Left lung (tissue), 10 donors: ENCODE results near the gene FBXO40. TPM values are rescaled to one million over a fixed set of nuclear protein-coding genes. Genes with fewer than 3 reads are reported as not detected.

Source experiments
- ATAC-seq: fragments of 200-7000 bp; cut with Tn5 transposase; one replicate; pipeline ENCODE4 v1.9.1; 2020; ENCODE audit warnings: moderate library complexity
- DNase-seq, 4 donors: peaks; one replicate each; pipeline ENCODE4 v3.0.0-alpha.2; 2013 to 2020
- H3K27ac ChIP-seq, 2 donors: fragments of 200-600 bp; sonication (generic) in 1 of 2; one replicate each; pipeline versions ENCODE4 v1.5.0 to v1.8.0; 2020 to 2021
- H3K27me3 ChIP-seq, 2 donors: fragments of 200-600 bp; sonication (generic) in 1 of 2; one replicate each; pipeline versions ENCODE4 v1.5.0 to v1.8.0; 2020 to 2021
- H3K36me3 ChIP-seq, 2 donors: fragments of 200-600 bp; sonication (generic) in 1 of 2; one replicate each; pipeline versions ENCODE4 v1.5.0 to v1.8.0; 2020 to 2021
- H3K4me1 ChIP-seq, 2 donors: fragments of 200-600 bp; one replicate each; pipeline ENCODE4 v1.8.0; 2021
- H3K4me3 ChIP-seq, 2 donors: fragments of 200-600 bp; sonication (generic) in 1 of 2; one replicate each; pipeline versions ENCODE4 v1.5.0 to v1.8.0; 2020 to 2021; ENCODE audit warnings: mild to moderate bottlenecking in 1 of 2
- H3K9me3 ChIP-seq, 2 donors: fragments of 200-600 bp; sonication (generic) in 1 of 2; one replicate each; pipeline versions ENCODE4 v1.5.0 to v1.8.0; 2020 to 2021
- CTCF ChIP-seq, 2 donors: fragments of 200-600 bp; sonication (generic) in 1 of 2; IDR thresholded peaks; one replicate each; pipeline versions ENCODE4 v1.5.0 to v1.8.0; 2021; ENCODE audit warnings: antibody characterized with exemption in 2 of 2
- intact Hi-C, 2 donors: fragments of 100-400 bp; cut with DNase I; formaldehyde crosslinking; loops; one replicate each; pipeline versions ENCODE4 v1.11.2 to v1.14.2; 2022
- polyA plus RNA-seq, 6 donors: library from polyadenylated mRNA; unstranded; fragments of 120-200 nt; gene quantifications; one replicate each; pipeline ENCODE4 v1.2.1, GENCODE V29; 2013; ENCODE audit not compliant: insufficient read length in 6 of 6
- total RNA-seq, 2 donors: library from RNA; stranded (reverse); fragmentation: NEBNext Ultra II Directional; extraction: Animal tissue kit (Norgen Biotek cat#: 25700); gene quantifications; one replicate each; pipeline ENCODE4 v1.2.1, GENCODE V29; 2021
- donor health status: DM: no; HTN: yes; CAD: no.
- donor health status: DM: no; HTN: no; CAD: no.

Gene FBXO40
- total and polyA plus RNA-seq, 8 donors = 0.03 to 0.10 (median 0.04) TPM

- Histone ChIP-seq H3K27ac (no peak overlapping the region), H3K36me3 (no peaks in the 10 kb centered on the region), H3K27me3 (no peaks in the 10 kb centered on the region), H3K9me3 (no peaks in the 10 kb centered on the region), H3K4me1 (no peaks in the 10 kb centered on the region), H3K4me3 (no peak overlapping the region)
- TF ChIP-seq CTCF (IDR thresholded peaks at IDR 0.05) = no peak
- DNase-seq (no peak), ATAC-seq (no peak)
- intact Hi-C loops = no loop called here
These were observed 40.4 kb upstream of the FBXO40 start for GRCh38 chr3:121552797-121553196.

- no peak for TF ChIP-seq CTCF (IDR thresholded peaks at IDR 0.05)
- no peak overlapping the region for H3K27ac ChIP-seq
- H3K4me1 ChIP-seq = no peaks in the 10 kb centered on the region
- H3K9me3 ChIP-seq = no peaks in the 10 kb centered on the region
- DNase-seq (no peak), ATAC-seq (no peak)
- no peak overlapping the region for H3K4me3 ChIP-seq
- intact Hi-C loops = no loop called here
- no peaks in the 10 kb centered on the region for H3K36me3 ChIP-seq
- no peaks in the 10 kb centered on the region for H3K27me3 ChIP-seq
These were observed 35.7 kb upstream of the FBXO40 start for GRCh38 chr3:121557426-121557934.

GRCh38 chr3:121562148-121562547 is 31.0 kb upstream of the FBXO40 start:
- Histone ChIP-seq H3K27me3 (no peaks in the 10 kb centered on the region), H3K9me3 (no peaks in the 10 kb centered on the region), H3K4me1 (no peaks in the 10 kb centered on the region), H3K4me3 (no peak overlapping the region), H3K27ac (no peak overlapping the region), H3K36me3 (no peaks in the 10 kb centered on the region)
- DNase-seq = no peak
- TF ChIP-seq CTCF (IDR thresholded peaks at IDR 0.05) = no peak
- intact Hi-C loops = no loop called here
- no peak for ATAC-seq

GRCh38 chr3:121566773-121567172 is 26.4 kb upstream of the FBXO40 start:
- H3K4me1 ChIP-seq = no peaks in the 10 kb centered on the region
- no peak overlapping the region for H3K27ac ChIP-seq
- no peaks in the 10 kb centered on the region for H3K36me3 ChIP-seq
- no peak for TF ChIP-seq CTCF (IDR thresholded peaks at IDR 0.05)
- no peaks in the 10 kb centered on the region for H3K27me3 ChIP-seq
- H3K4me3 ChIP-seq = no peak overlapping the region
- ATAC-seq (no peak), DNase-seq (no peak)
- intact Hi-C loops = no loop called here
- H3K9me3 ChIP-seq = no peaks in the 10 kb centered on the region

GRCh38 chr3:121567649-121568048 is 25.5 kb upstream of the FBXO40 start, which contains the start of gene ARGFX:
TSS of gene ARGFX (plus strand) at chr3:121567949. CDS start at chr3:121570714, 2,765 bp downstream.
- ATAC-seq = no peak
- DNase-seq = no peak
- TF ChIP-seq CTCF (IDR thresholded peaks at IDR 0.05) = no peak
- Histone ChIP-seq H3K4me1 (no peaks in the 10 kb centered on the region), H3K4me3 (no peak within 1 kb of the TSS), H3K9me3 (no peaks in the 10 kb centered on the region), H3K27me3 (no peaks in the 10 kb centered on the region), H3K36me3 (no peaks in the 10 kb centered on the region), H3K27ac (no peak within 1 kb of the TSS)
- intact Hi-C loops = no loop called here
